Liver (tissue), 3 donors: ENCODE measurements around the gene TBC1D9B.

Source experiments
- FOXA1 ChIP-seq: IDR thresholded peaks from 2 replicates; pipeline ENCODE4 v1.6.1; 2016; ENCODE audit warnings: antibody characterized with exemption
- GABPA ChIP-seq, 2 donors: IDR thresholded peaks in 1 of 2; conservative IDR thresholded peaks in 1 of 2; 2 replicates each; pipeline ENCODE4 v1.6.1; 2016; ENCODE audit warnings: antibody characterized with exemption in 2 of 2, mild to moderate bottlenecking in 1 of 2, moderate library complexity in 1 of 2
- JUND ChIP-seq, 2 donors: IDR thresholded peaks; 2 replicates each; pipeline ENCODE4 v1.6.1; 2016; ENCODE audit warnings: antibody characterized with exemption in 2 of 2
- RAD21 ChIP-seq, 2 donors: IDR thresholded peaks; 2 replicates each; pipeline ENCODE4 v1.6.1; 2016; ENCODE audit warnings: antibody characterized with exemption in 2 of 2, mild to moderate bottlenecking in 2 of 2
- SP1 ChIP-seq: IDR thresholded peaks from 2 replicates; pipeline ENCODE4 v1.6.1; 2018; ENCODE audit warnings: antibody characterized with exemption, mild to moderate bottlenecking
- TAF1 ChIP-seq: conservative IDR thresholded peaks from 2 replicates; pipeline ENCODE4 v1.6.1; 2016; ENCODE audit warnings: antibody characterized with exemption, mild to moderate bottlenecking
- ZBTB33 ChIP-seq: IDR thresholded peaks from 2 replicates; pipeline ENCODE4 v1.6.1; 2016; ENCODE audit warnings: antibody characterized with exemption
- TF ChIP-seq, protein P1 (sequence below): fragments of 150-350 bp; IDR thresholded peaks from 2 replicates; pipeline ENCODE4 v1.5.1; 2017; ENCODE audit warnings: improper control_type of control experiment, low read depth, low read length; ENCODE audit not compliant: missing input control
- donor health status: healthy.
- donor health status: healthy.

GRCh38 chr5:179954434-179954833, 46.7 kb upstream of the TBC1D9B start:
- TF ChIP-seq, protein P1, sequence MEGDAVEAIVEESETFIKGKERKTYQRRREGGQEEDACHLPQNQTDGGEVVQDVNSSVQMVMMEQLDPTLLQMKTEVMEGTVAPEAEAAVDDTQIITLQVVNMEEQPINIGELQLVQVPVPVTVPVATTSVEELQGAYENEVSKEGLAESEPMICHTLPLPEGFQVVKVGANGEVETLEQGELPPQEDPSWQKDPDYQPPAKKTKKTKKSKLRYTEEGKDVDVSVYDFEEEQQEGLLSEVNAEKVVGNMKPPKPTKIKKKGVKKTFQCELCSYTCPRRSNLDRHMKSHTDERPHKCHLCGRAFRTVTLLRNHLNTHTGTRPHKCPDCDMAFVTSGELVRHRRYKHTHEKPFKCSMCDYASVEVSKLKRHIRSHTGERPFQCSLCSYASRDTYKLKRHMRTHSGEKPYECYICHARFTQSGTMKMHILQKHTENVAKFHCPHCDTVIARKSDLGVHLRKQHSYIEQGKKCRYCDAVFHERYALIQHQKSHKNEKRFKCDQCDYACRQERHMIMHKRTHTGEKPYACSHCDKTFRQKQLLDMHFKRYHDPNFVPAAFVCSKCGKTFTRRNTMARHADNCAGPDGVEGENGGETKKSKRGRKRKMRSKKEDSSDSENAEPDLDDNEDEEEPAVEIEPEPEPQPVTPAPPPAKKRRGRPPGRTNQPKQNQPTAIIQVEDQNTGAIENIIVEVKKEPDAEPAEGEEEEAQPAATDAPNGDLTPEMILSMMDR: no peak
- TF ChIP-seq RAD21 (IDR thresholded peaks at IDR 0.05) (no peak), SP1 (no peak), JUND (IDR thresholded peaks at IDR 0.05) (no peak), ZBTB33 (no peak), GABPA (IDR thresholded peaks at IDR 0.05 in 1 of 2, conservative IDR thresholded peaks at IDR 0.05 in 1 of 2) (no peak), FOXA1 (no peak), TAF1 (no peak)
